ENCODE results near the gene MGA.

MGA gene

DNA sequence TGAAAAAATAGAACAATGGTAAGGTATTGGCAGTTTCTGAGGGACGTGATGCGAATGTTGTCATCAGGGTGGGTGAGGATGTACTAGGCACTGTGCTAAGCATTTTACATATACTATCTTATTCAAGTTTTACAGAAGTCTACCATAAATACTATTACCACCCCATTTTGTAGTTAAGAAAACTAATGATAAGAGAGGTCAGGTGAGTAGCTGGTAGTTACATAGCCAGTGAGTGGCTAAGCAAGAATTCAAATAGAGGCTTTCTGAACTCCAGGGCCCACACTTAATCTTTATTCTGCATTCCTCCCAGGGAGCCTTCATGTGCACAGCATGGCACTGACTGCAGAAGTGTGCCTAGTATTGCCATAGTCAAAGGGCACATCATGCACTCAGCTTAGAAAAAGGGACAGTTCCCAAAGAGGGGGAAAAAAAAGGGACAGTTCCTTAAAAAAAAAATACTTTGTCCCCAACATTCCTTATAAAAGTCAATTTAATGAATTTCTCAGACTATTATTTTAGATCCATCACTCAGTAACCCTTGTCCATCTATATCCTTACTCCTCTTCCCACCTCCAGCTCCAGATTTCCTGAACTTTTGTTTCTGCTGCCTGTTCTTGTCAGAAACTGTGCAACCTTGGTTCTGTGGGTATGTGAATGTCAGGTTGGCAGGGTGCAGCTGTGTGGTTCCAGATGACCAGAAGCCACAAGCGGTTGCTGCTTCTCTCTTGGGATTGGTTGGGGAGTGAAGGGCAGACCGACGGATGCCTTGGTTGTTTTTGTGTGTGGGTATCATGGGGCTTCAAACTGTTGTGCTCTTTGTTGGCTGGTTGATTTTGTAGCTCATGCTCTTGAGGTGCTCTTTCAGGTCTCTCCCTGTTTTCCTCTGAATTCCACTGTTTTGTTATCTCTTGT lies 122.4 kb downstream of the MGA start:
- DNase-seq (ENCODE audit: low read depth), result no peak

- no peak for DNase-seq (ENCODE audit: low read depth)
These were observed 123.1 kb downstream of the MGA start for GRCh38 chr15:41783296-41783695.

DNA sequence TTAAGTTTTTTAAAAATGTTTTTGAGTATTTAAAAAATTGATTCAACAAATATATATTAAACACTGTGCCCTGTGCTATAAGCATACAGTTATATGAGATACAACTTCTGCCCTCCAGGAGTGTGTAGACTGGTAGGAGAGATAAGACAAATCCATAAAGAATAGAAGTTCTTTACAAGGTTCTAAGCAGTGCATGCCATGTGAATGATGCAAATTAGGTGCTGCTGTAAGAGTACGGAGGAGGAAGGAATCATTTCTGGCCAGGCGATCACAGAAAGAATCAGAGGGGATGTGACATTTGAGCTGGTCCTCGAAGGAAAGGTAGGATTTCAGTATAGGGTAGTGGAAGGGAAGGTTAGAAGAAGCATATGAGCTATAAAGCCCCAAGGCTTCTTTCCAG lies 128.1 kb downstream of the MGA start:
- DNase-seq (ENCODE audit: low read depth), result no peak

DNA sequence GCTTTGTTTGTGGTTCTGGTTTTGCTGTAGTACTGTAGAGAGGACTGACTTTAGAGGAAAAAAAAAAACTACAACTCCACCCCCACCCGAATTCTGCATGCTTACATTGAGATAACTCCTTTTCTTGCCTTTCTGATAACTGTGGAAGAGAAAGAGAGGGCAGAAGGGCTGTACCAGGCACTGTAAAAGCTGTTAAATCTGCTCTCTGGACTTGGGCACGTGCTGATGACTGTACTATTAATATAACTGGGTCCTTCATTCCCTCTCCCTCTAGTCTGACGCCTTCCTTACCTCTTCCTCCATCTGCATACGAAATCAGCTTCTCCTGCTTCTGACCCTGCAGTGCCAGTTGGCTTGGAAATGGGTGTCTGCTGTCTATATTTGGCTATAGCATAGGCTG lies 129.0 kb downstream of the MGA start:
- DNase-seq (ENCODE audit: low read depth), result no peak

GRCh38 chr15:41789662-41790061 lies 129.5 kb downstream of the MGA start:
- DNase-seq (ENCODE audit: low read depth), result no peak

DNA sequence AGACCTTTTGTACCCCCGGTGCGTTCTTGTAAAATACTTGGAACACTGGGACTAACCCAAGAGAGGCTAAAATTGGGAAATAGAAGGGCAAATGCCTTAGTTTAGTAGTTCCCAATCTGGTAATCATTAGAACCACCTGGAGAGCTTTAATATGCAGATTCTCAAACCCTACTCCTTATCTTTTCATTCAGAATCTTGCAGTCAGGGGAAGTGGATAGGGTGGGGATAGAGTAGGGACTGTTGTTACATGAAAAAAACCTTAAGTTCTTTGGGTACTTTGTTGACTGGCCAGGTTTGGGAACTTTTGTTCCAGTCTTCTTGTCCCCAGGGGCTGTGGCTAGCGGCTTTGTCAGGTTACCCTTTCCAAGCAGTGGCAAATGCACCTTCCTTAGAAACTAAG lies 130.0 kb downstream of the MGA start:
- no peak for DNase-seq (ENCODE audit: low read depth)

- peak; percentile 53 for DNase-seq (ENCODE audit: low read depth)
These were observed 130.7 kb downstream of the MGA start for GRCh38 chr15:41790756-41791546.

GRCh38 chr15:41791547-41791937 lies 131.3 kb downstream of the MGA start:
- no peak for DNase-seq (ENCODE audit: low read depth)

GRCh38 chr15:41792000-41792637 lies 131.9 kb downstream of the MGA start:
- DNase-seq (ENCODE audit: low read depth), result no peak

- DNase-seq (ENCODE audit: low read depth), result peak; percentile 58
These were observed 133.9 kb downstream of the MGA start for GRCh38 chr15:41794081-41794480.

GRCh38 chr15:41795996-41796856 lies 136.0 kb downstream of the MGA start:
- DNase-seq (ENCODE audit: low read depth), result peak; percentile 94

GRCh38 chr15:41797201-41797944 lies 137.2 kb downstream of the MGA start:
- DNase-seq (ENCODE audit: low read depth), result no peak

GRCh38 chr15:41798607-41799487 lies 138.6 kb downstream of the MGA start:
- no peak for DNase-seq (ENCODE audit: low read depth)

- DNase-seq (ENCODE audit: low read depth), result no peak
These were observed 139.2 kb downstream of the MGA start for GRCh38 chr15:41799488-41799805.

DNA sequence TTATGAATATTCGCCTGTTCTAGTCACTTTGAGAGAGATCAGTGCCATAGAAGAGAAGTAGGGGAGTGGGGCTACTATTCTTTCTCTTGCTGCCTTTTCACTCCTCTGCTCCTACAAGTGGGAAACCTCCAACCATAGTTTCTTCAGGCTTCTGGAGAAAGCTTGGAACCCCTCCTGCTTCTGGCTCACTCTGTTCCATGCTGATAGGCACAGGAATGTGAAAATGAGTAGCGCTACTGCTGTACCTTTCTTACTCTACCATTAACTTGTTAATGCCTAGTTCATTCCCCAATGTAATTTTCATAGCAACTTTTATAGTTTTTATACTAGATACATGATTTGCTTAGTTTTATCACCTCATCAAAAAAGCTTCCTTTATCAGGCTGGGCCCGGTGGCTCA lies 141.0 kb downstream of the MGA start:
- no peak for DNase-seq (ENCODE audit: low read depth)

DNA sequence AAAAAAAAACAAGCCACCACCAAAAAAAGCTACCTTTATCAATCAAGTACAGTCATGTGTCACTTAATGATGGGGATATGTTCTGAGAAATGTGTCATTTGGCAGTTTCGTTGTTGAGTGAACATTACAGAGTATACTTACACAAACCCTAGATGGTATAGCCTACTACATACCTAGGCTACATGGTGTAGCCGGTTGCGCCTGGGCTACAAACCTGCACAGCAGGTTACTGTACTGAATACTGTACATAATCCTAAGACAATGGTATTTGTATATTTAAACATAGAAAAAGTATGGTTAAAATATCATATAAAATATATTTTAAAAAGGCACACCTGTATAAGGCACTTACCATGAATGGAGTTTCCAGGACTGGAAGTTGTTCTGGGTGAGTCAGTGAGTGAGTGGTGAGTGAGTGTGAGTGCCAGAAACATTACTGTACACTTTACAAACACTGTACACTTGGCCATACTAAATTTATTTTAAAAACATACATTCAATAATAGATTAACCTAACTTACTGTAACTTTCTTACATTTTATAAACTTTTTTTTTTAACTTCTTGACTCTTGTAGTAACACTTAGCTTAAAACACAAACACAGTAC lies 141.7 kb downstream of the MGA start:
- no peak for DNase-seq (ENCODE audit: low read depth)

GRCh38 chr15:41804361-41804760 lies 144.2 kb downstream of the MGA start:
- no peak for DNase-seq (ENCODE audit: low read depth)

- no peak for DNase-seq (ENCODE audit: low read depth)
These were observed 144.9 kb downstream of the MGA start for GRCh38 chr15:41804916-41805666.

DNA sequence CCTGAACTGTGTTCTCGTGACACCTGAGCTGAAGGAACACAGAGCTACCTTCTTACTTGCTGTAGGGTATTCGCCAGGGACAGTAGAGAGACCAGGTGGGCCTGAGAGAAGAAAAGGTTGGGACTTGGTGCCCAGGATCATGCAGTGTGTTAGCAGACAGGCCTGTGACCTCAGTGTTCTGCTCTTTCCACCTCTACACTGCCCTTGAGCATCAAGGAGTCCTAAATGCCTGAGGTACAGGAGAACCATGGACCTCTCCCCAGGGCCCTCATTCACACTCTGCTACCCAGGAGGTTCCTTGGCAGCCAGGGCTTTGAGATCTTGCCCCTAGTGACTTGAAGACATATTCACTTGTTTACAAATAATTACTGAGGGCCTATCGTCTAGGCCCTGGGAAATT lies 145.5 kb downstream of the MGA start:
- DNase-seq (ENCODE audit: low read depth), result no peak
